Pancreas (tissue), 10 donors: ENCODE data around the gene ZNF174. TPM values are rescaled to one million over a fixed set of nuclear protein-coding genes. Genes with fewer than 3 reads are reported as not detected.

Experiments used
- ATAC-seq, 4 donors: fragments of 200-7000 bp; cut with Tn5 transposase; one replicate each; pipeline versions ENCODE4 v1.8.0 to v1.9.1; 2020; ENCODE audit warnings: mild to moderate bottlenecking in 4 of 4, moderate library complexity in 4 of 4
- DNase-seq, 6 donors: peaks; one replicate each; pipeline ENCODE4 v3.0.0-alpha.2; 2020
- FAIRE-seq: peaks from 2 replicates; lab custom pipeline; 2012; peaks lifted over from hg19 to GRCh38; lab: Jason Lieb, UNC
- H3K27ac ChIP-seq, 4 donors: fragments of 200-600 bp; sonication (generic); 1 replicate in 3 of 4; 2 replicates in 1 of 4; pipeline versions ENCODE4 v1.5.0 to v1.8.0; 2020
- H3K27me3 ChIP-seq, 4 donors: fragments of 200-600 bp; one replicate each; pipeline ENCODE4 v1.8.0; 2021
- H3K36me3 ChIP-seq, 3 donors: fragments of 200-600 bp; sonication (generic) in 1 of 3; one replicate each; pipeline versions ENCODE4 v1.5.0 to v1.8.0; 2020 to 2021
- H3K4me1 ChIP-seq, 3 donors: fragments of 200-600 bp; one replicate each; pipeline ENCODE4 v1.8.0; 2021
- H3K4me3 ChIP-seq, 4 donors: fragments of 200-600 bp; sonication (generic) in 2 of 4; one replicate each; pipeline versions ENCODE4 v1.5.0 to v1.8.0; 2020 to 2021
- H3K9me3 ChIP-seq, 4 donors: fragments of 200-600 bp; one replicate each; pipeline ENCODE4 v1.8.0; 2021
- WGBS, 2 donors: extraction: QIAGEN DNeasy Blood & Tissue Kit; methylation state at CpG; one replicate each; pipeline ENCODE4 v1.1.7; 2013; 5-methylcytosine and 5-hydroxymethylcytosine counted together
- intact Hi-C, 3 donors: fragments of 100-400 bp; cut with DNase I; formaldehyde crosslinking; loops; one replicate each; pipeline versions ENCODE4 v1.11.1 to v1.14.2; 2022
- polyA plus RNA-seq, 2 donors: library from polyadenylated mRNA; stranded (reverse); fragments of 200-250 nt; gene quantifications; one replicate each; pipeline ENCODE4 v1.2.3, GENCODE V29; 2013
- total RNA-seq, 6 donors: library from RNA; stranded (reverse); fragmentation: NEBNext Ultra II Directional in 4 of 6; extraction: Animal tissue kit (Norgen Biotek cat#: 25700) in 4 of 6; gene quantifications; one replicate each; pipeline versions ENCODE4 v1.2.1 to v1.2.4, GENCODE V29; 2021 to 2023
- TF ChIP-seq, protein P1 (sequence below), 4 donors: fragments of 200-600 bp; sonication (generic) in 3 of 4; IDR thresholded peaks; one replicate each; pipeline versions ENCODE4 v1.5.0 to v1.8.0; 2021; ENCODE audit warnings: antibody characterized with exemption in 4 of 4
- donor health status: healthy with polysubstance abuse.
- donor health status: DM: no; HTN: no; CAD: no; lungs with moderate emphysema.
- donor health status: DM: no; HTN: no; CAD: no.
- donor health status: control.
- donor health status: control.
- donor health status: Bipolar disorder and iron deficiency.
- donor health status: DM: yes; HTN: yes; CAD: no.
- donor health status: DM: no; HTN: no; CAD: no.
- donor health status: DM: no; HTN: no; CAD: no.
- donor health status: DM: yes; HTN: yes; CAD: no.

Gene ZNF174
- total and polyA plus RNA-seq, 8 donors, result 2.2 to 5.1 (median 3.6) TPM

DNA sequence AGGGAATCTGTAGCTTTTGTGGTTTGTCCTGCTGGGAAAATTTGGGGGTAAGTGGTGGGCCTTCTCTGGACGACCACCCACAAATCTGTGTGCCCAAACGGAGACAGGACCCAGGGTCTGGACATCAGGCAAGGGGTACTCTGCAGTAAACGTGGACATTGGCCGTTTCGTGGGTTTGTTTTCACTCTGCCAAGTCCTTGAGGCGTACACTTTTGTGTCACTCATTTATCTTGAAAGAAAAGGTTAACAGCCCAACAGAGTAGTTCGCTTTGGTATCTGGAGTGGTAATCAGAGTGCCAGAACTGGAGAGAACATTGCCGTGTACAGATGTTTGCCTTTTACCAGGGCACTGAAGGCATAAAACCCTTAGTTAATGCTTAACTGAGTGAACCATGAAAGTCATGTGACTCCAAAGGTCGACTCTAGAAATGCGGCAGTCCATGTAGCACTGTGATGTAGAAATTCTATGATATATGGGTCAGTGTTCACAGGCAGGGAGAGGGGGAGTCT, 57.9 kb downstream of the ZNF174 start:
- Histone ChIP-seq H3K27me3 (no peaks in the 10 kb centered on the region), H3K36me3 (no peaks in the 10 kb centered on the region), H3K4me3 (peak overlapping the region; percentile 58 to 89 (median 73)), H3K27ac (peak overlapping the region; percentile 83 to 99 (median 95)), H3K9me3 (no peaks in the 10 kb centered on the region), H3K4me1 (peaks cover 23 to 43% (median 39%) of the 10 kb centered on the region in 3 donors)
- intact Hi-C loops, result no loop called here
- TF ChIP-seq, protein P1, sequence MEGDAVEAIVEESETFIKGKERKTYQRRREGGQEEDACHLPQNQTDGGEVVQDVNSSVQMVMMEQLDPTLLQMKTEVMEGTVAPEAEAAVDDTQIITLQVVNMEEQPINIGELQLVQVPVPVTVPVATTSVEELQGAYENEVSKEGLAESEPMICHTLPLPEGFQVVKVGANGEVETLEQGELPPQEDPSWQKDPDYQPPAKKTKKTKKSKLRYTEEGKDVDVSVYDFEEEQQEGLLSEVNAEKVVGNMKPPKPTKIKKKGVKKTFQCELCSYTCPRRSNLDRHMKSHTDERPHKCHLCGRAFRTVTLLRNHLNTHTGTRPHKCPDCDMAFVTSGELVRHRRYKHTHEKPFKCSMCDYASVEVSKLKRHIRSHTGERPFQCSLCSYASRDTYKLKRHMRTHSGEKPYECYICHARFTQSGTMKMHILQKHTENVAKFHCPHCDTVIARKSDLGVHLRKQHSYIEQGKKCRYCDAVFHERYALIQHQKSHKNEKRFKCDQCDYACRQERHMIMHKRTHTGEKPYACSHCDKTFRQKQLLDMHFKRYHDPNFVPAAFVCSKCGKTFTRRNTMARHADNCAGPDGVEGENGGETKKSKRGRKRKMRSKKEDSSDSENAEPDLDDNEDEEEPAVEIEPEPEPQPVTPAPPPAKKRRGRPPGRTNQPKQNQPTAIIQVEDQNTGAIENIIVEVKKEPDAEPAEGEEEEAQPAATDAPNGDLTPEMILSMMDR (IDR thresholded peaks at IDR 0.05), result no peak
- DNase-seq (peak in 3 of 6 donors; percentile 52 to 66 (median 65)), ATAC-seq (peak; percentile 58 to 77 (median 72)), FAIRE-seq (peak; percentile 82)
- 1 to 2% methylated on average over 10 of the region's 10 CpGs for WGBS, 2 donors

Other genes with a start within 250 kb of the ZNF174 start
- gene OR1F1, start 213.0 kb upstream of the ZNF174 start, total RNA-seq, result not detected
- not detected for gene OR1F1, start 213.0 kb upstream of the ZNF174 start, polyA plus RNA-seq
- 1 to 10 TPM; 1.5 to 3.7 (median 2.2) TPM for gene ZNF200, start 166.1 kb upstream of the ZNF174 start, total RNA-seq
- gene ZNF200, start 166.1 kb upstream of the ZNF174 start, polyA plus RNA-seq, result 1 to 10 TPM; 2.9 to 3.5 TPM
- 1 to 10 TPM in 1 of 6 donors, under 1 TPM in 4, not detected in 1; 0.20 to 1.1 (median 0.78) TPM for gene MEFV, start 144.6 kb upstream of the ZNF174 start, total RNA-seq
- under 1 TPM; 0.05 to 0.23 TPM for gene MEFV, start 144.6 kb upstream of the ZNF174 start, polyA plus RNA-seq
- gene ZNF263, start 117.7 kb upstream of the ZNF174 start, total RNA-seq, result 10 to 100 TPM in 4 of 6 donors, 1 to 10 TPM in 2; 9.2 to 15.4 (median 10.9) TPM
- gene ZNF263, start 117.7 kb upstream of the ZNF174 start, polyA plus RNA-seq, result 10 to 100 TPM; 10.6 to 20.8 TPM
- 1 to 10 TPM; 1.3 to 3.6 (median 2.4) TPM for gene TIGD7, start 95.8 kb upstream of the ZNF174 start, total RNA-seq
- gene TIGD7, start 95.8 kb upstream of the ZNF174 start, polyA plus RNA-seq, result 1 to 10 TPM; 1.9 to 3.3 TPM
- 10 to 100 TPM in 4 of 6 donors, 1 to 10 TPM in 2; 6.7 to 17.1 (median 10.6) TPM for gene ZNF75A, start 95.7 kb upstream of the ZNF174 start, total RNA-seq
- gene ZNF75A, start 95.7 kb upstream of the ZNF174 start, polyA plus RNA-seq, result 10 to 100 TPM; 18.2 to 27.5 TPM
- gene OR2C1, start 45.3 kb upstream of the ZNF174 start, total RNA-seq, result under 1 TPM in 2 of 6 donors, not detected in 4; 0.16 TPM
- under 1 TPM in 1 of 2 donors, not detected in 1; 0.05 TPM for gene OR2C1, start 45.3 kb upstream of the ZNF174 start, polyA plus RNA-seq
- gene ZSCAN32, start 211 bp upstream of the ZNF174 start, total RNA-seq, result 1 to 10 TPM; 3.7 to 7.0 (median 6.8) TPM
- gene ZSCAN32, start 211 bp upstream of the ZNF174 start, polyA plus RNA-seq, result 1 to 10 TPM; 4.7 to 9.4 TPM
- gene ZNF597, start 42.3 kb downstream of the ZNF174 start, total RNA-seq, result 1 to 10 TPM in 3 of 6 donors, under 1 TPM in 3; 0.79 to 1.6 (median 0.99) TPM
- gene ZNF597, start 42.3 kb downstream of the ZNF174 start, polyA plus RNA-seq, result 1 to 10 TPM in 1 of 2 donors, under 1 TPM in 1; 0.53 to 1.0 TPM
- 10 to 100 TPM; 22.8 to 32.4 (median 24.9) TPM for gene NAA60, start 42.5 kb downstream of the ZNF174 start, total RNA-seq
- 10 to 100 TPM; 39.3 to 41.4 TPM for gene NAA60, start 42.5 kb downstream of the ZNF174 start, polyA plus RNA-seq
- gene C16orf90, start 94.3 kb downstream of the ZNF174 start, total RNA-seq, result not detected
- not detected for gene C16orf90, start 94.3 kb downstream of the ZNF174 start, polyA plus RNA-seq
- 10 to 100 TPM in 5 of 6 donors, 1 to 10 TPM in 1; 9.9 to 19.1 (median 11.0) TPM for gene CLUAP1, start 99.8 kb downstream of the ZNF174 start, total RNA-seq
- 1 to 10 TPM; 6.8 to 6.9 TPM for gene CLUAP1, start 99.8 kb downstream of the ZNF174 start, polyA plus RNA-seq
- gene NLRC3, start 176.2 kb downstream of the ZNF174 start, total RNA-seq, result under 1 TPM; 0.12 to 0.87 (median 0.51) TPM
- under 1 TPM; 0.34 to 0.40 TPM for gene NLRC3, start 176.2 kb downstream of the ZNF174 start, polyA plus RNA-seq
- gene SLX4, start 210.4 kb downstream of the ZNF174 start, total RNA-seq, result 1 to 10 TPM in 5 of 6 donors, under 1 TPM in 1; 0.95 to 2.8 (median 1.5) TPM
- 1 to 10 TPM; 2.2 to 3.4 TPM for gene SLX4, start 210.4 kb downstream of the ZNF174 start, polyA plus RNA-seq